Ovary (tissue), 9 donors: ENCODE data around the gene TNFRSF25. TPM values are rescaled to one million over a fixed set of nuclear protein-coding genes. Genes with fewer than 3 reads are reported as not detected.

Experiments used
- DNase-seq, 5 donors: peaks; one replicate each; pipeline ENCODE4 v3.0.0-alpha.2; 2019 to 2020
- H3K27ac ChIP-seq, 2 donors: fragments of 200-600 bp; one replicate each; pipeline versions ENCODE4 v1.5.1 to v1.8.0; 2019 to 2022
- H3K27me3 ChIP-seq: fragments of 200-600 bp; one replicate; pipeline ENCODE4 v1.8.0; 2022
- H3K36me3 ChIP-seq: fragments of 200-600 bp; sonication (generic); one replicate; pipeline ENCODE4 v1.5.1; 2019
- H3K4me1 ChIP-seq: one replicate; pipeline ENCODE4 v1.8.1; 2013; ENCODE audit warnings: mild to moderate bottlenecking, moderate library complexity; ENCODE audit not compliant: insufficient read depth
- H3K4me3 ChIP-seq: fragments of 200-600 bp; sonication (generic); one replicate; pipeline ENCODE4 v1.5.1; 2017
- H3K9me3 ChIP-seq, 2 donors: fragments of 200-600 bp in 1 of 2; sonication (generic) in 1 of 2; one replicate each; pipeline versions ENCODE4 v1.5.1 to v1.8.1; 2013 to 2019; ENCODE audit warnings: mild to moderate bottlenecking in 1 of 2, moderate library complexity in 1 of 2
- CTCF ChIP-seq, 3 donors: fragments of 450-650 bp in 2 of 3; fragments of 200-600 bp in 1 of 3; IDR thresholded peaks; one replicate each; pipeline versions ENCODE4 v1.5.1 to v1.8.0; 2016 to 2022; ENCODE audit warnings: antibody characterized with exemption in 3 of 3, mild to moderate bottlenecking in 1 of 3
- EP300 ChIP-seq: sonication (generic); formaldehyde crosslinking; IDR thresholded peaks from one replicate; pipeline ENCODE4 v1.6.1; 2017; ENCODE audit warnings: antibody characterized with exemption
- POLR2A ChIP-seq: fragments of 450-650 bp; IDR thresholded peaks from one replicate; pipeline ENCODE4 v1.6.1; 2017; ENCODE audit warnings: antibody characterized with exemption, mild to moderate bottlenecking, moderate library complexity
- WGBS, 3 donors: extraction: QIAGEN DNeasy Blood & Tissue Kit in 1 of 3; methylation state at CpG; one replicate each; pipeline versions ENCODE4 v1.1.5 to v1.1.7; 2013 to 2017; 5-methylcytosine and 5-hydroxymethylcytosine counted together
- intact Hi-C, 4 donors: fragments of 100-400 bp; cut with DNase I; formaldehyde crosslinking; loops; one replicate each; pipeline versions ENCODE4 v1.11.0 to v1.15.1; 2022 to 2023
- polyA plus RNA-seq, 2 donors: library from polyadenylated mRNA; stranded (reverse); fragments of 200-250 nt in 1 of 2; fragments of 350-450 nt in 1 of 2; fragmentation: Illumina TruSeq in 1 of 2; extraction: RNeasy Lipid Tissue Mini Kit (QIAGEN cat#74804) in 1 of 2; gene quantifications; one replicate each; pipeline ENCODE4 v1.2.3, GENCODE V29; 2013 to 2014
- total RNA-seq, 7 donors: library from RNA; depleted of rRNA in 2 of 7; stranded (reverse); fragments of >200 nt in 2 of 7; fragmentation: NEBNext Ultra II Directional in 3 of 7; extraction: Animal tissue kit (Norgen Biotek cat#: 25700) in 3 of 7; gene quantifications; one replicate each; pipeline versions ENCODE4 v1.1.0 to v1.2.4, GENCODE V29; 2016 to 2023
- donor health status: DM: no; HTN: no; CAD: no; lungs with moderate emphysema.
- donor health status: DM: no; HTN: no; CAD: no.
- donor health status: Bipolar disorder and iron deficiency.
- donor health status: DM: yes; HTN: yes; CAD: no.
- donor health status: DM: no; HTN: no; CAD: no.
- donor health status: DM: yes; HTN: yes; CAD: no.

Gene TNFRSF25
- total and polyA plus RNA-seq, 9 donors = 1.7 to 13.1 (median 7.7) TPM

GRCh38 chr1:6464915-6465314 is 1.1 kb downstream of the TNFRSF25 start:
- Histone ChIP-seq H3K36me3 (no peaks in the 10 kb centered on the region), H3K27ac (no peak overlapping the region), H3K4me1 (peaks cover 3% of the 10 kb centered on the region), H3K4me3 (no peak overlapping the region), H3K9me3 (no peaks in the 10 kb centered on the region), H3K27me3 (no peaks in the 10 kb centered on the region)
- DNase-seq = no peak
- 92 to 93% (median 93%) methylated on average over 5 of the region's 5 CpGs for WGBS, 3 donors
- TF ChIP-seq EP300 (no peak), POLR2A (no peak), CTCF (IDR thresholded peaks at IDR 0.05) (no peak)
- intact Hi-C loops = no loop called here

GRCh38 chr1:6464514-6464836 is 1.5 kb downstream of the TNFRSF25 start:
- Histone ChIP-seq H3K4me1 (peaks cover 3% of the 10 kb centered on the region), H3K4me3 (no peak overlapping the region), H3K9me3 (no peaks in the 10 kb centered on the region), H3K36me3 (no peaks in the 10 kb centered on the region), H3K27me3 (no peaks in the 10 kb centered on the region), H3K27ac (no peak overlapping the region)
- 91 to 96% (median 94%) methylated on average over 7 of the region's 7 CpGs for WGBS, 3 donors
- intact Hi-C loops = no loop called here
- no peak for DNase-seq
- TF ChIP-seq EP300 (no peak), POLR2A (no peak), CTCF (IDR thresholded peaks at IDR 0.05) (no peak)

GRCh38 chr1:6463120-6463412 is 2.9 kb downstream of the TNFRSF25 start:
- Histone ChIP-seq H3K4me1 (peaks cover 3% of the 10 kb centered on the region), H3K4me3 (no peak overlapping the region), H3K27ac (no peak overlapping the region), H3K27me3 (no peaks in the 10 kb centered on the region), H3K36me3 (no peaks in the 10 kb centered on the region), H3K9me3 (no peaks in the 10 kb centered on the region)
- DNase-seq = no peak
- TF ChIP-seq POLR2A = no peak
- no peak for TF ChIP-seq EP300
- TF ChIP-seq CTCF (IDR thresholded peaks at IDR 0.05) = no peak
- intact Hi-C loops = no loop called here
- WGBS, 3 donors = 57 to 92% (median 72%) methylated on average over 1 of the region's 1 CpG

GRCh38 chr1:6462412-6463119 is 3.4 kb downstream of the TNFRSF25 start:
- Histone ChIP-seq H3K9me3 (no peaks in the 10 kb centered on the region), H3K36me3 (no peaks in the 10 kb centered on the region), H3K4me3 (no peak overlapping the region), H3K27me3 (no peaks in the 10 kb centered on the region), H3K4me1 (peaks cover 3% of the 10 kb centered on the region), H3K27ac (no peak overlapping the region)
- no peak for DNase-seq
- intact Hi-C loops = no loop called here
- WGBS, 3 donors = 81 to 89% (median 87%) methylated on average over 13 of the region's 13 CpGs
- TF ChIP-seq CTCF (IDR thresholded peaks at IDR 0.05) = no peak
